Transverse colon (tissue), 4 donors: ENCODE results near the gene PERP. TPM values are rescaled to one million over a fixed set of nuclear protein-coding genes. Genes with fewer than 3 reads are reported as not detected.

Source experiments
- DNase-seq: peaks from one replicate; pipeline ENCODE4 v3.0.0-alpha.2; 2019
- H3K27ac ChIP-seq, 4 donors: fragments of 200-600 bp; sonication (generic); 2 replicates each; pipeline ENCODE4 v1.5.1; 2016 to 2018; ENCODE audit warnings: inconsistent platforms in 4 of 4
- H3K27me3 ChIP-seq: fragments of 200-600 bp; sonication (generic); 2 replicates; pipeline ENCODE4 v1.5.1; 2017; ENCODE audit warnings: inconsistent platforms
- H3K36me3 ChIP-seq, 4 donors: fragments of 200-600 bp; sonication (generic); 2 replicates each; pipeline ENCODE4 v1.5.1; 2017 to 2019; ENCODE audit warnings: inconsistent platforms in 4 of 4
- H3K4me1 ChIP-seq, 4 donors: fragments of 200-600 bp; sonication (generic); 2 replicates each; pipeline ENCODE4 v1.5.1; 2017 to 2020; ENCODE audit warnings: inconsistent platforms in 4 of 4
- H3K4me3 ChIP-seq, 4 donors: fragments of 200-600 bp; sonication (generic); 1 replicate in 1 of 4; 2 replicates in 3 of 4; pipeline versions ENCODE4 v1.5.1 to v1.6.1; 2017 to 2019; ENCODE audit warnings: inconsistent platforms in 4 of 4
- H3K9me3 ChIP-seq, 2 donors: fragments of 200-600 bp; sonication (generic); 2 replicates each; pipeline ENCODE4 v1.5.1; 2017 to 2019; ENCODE audit warnings: inconsistent platforms in 2 of 2
- CTCF ChIP-seq, 5 experiments: fragments of 200-600 bp in 3 of 5; fragments of 450-650 bp in 2 of 5; sonication (generic) in 3 of 5; IDR thresholded peaks; 1 replicate in 2 of 5; 2 replicates in 3 of 5; pipeline ENCODE4 v1.5.1; 2016 to 2017; ENCODE audit warnings: antibody characterized with exemption in 5 of 5, inconsistent platforms in 3 of 5, mild to moderate bottlenecking in 2 of 5, moderate library complexity in 1 of 5
- EP300 ChIP-seq: sonication (generic); formaldehyde crosslinking; IDR thresholded peaks from one replicate; pipeline ENCODE4 v1.6.1; 2017; ENCODE audit warnings: antibody characterized with exemption, low read depth
- POLR2A ChIP-seq: fragments of 450-650 bp; IDR thresholded peaks from one replicate; pipeline ENCODE4 v1.6.1; 2016; ENCODE audit warnings: antibody characterized with exemption, mild to moderate bottlenecking, moderate library complexity
- POLR2AphosphoS5 ChIP-seq, 3 donors: sonication (generic); formaldehyde crosslinking; IDR thresholded peaks; one replicate each; pipeline ENCODE4 v1.6.1; 2016; ENCODE audit warnings: antibody characterized with exemption in 3 of 3
- WGBS, 2 donors: methylation state at CpG; one replicate each; pipeline ENCODE4 v1.1.5; 2018; ENCODE audit warnings: low coverage in 1 of 2; 5-methylcytosine and 5-hydroxymethylcytosine counted together
- in situ Hi-C, 4 donors: fragments of 200-750 bp; cut with MboI; loops; one replicate each; pipeline versions ENCODE4 v1.15.0 to v1.15.1; 2017; ENCODE audit warnings: low sequenced_read_pairs in 3 of 4, low pct_ligation_motif_present in 1 of 4, low pct_unique_long_range_greater_than_20kb in 1 of 4
- intact Hi-C: fragments of 100-400 bp; cut with DNase I; formaldehyde crosslinking; loops from one replicate; pipeline ENCODE4 v1.15.1; 2023; ENCODE audit warnings: low total_unique reads
- total RNA-seq, 4 donors: library from RNA; depleted of rRNA; stranded (reverse); fragments of >200 nt; gene quantifications; one replicate each; pipeline ENCODE4 v1.1.0, GENCODE V29; 2016

PERP gene
- total RNA-seq, 4 donors from 2014 or later, result 18.1 to 73.0 (median 55.5) TPM

- 75 to 80% methylated on average over 3 to 5 of the region's 5 CpGs for WGBS, 2 donors
- Histone ChIP-seq H3K27me3 (no peaks in the 10 kb centered on the region), H3K9me3 (no peaks in the 10 kb centered on the region), H3K4me1 (peaks cover 6 to 22% (median 9%) of the 10 kb centered on the region in 4 donors), H3K36me3 (peaks cover 0 to 4% (median 0%) of the 10 kb centered on the region in 4 donors), H3K27ac (peak overlapping the region in 1 of 4 donors; percentile 33), H3K4me3 (no peak overlapping the region)
- in situ Hi-C loops, result no loop called here
- no peak for TF ChIP-seq POLR2AphosphoS5 (IDR thresholded peaks at IDR 0.05)
- no peak for TF ChIP-seq CTCF (IDR thresholded peaks at IDR 0.05)
- TF ChIP-seq EP300, result no peak
- no peak for TF ChIP-seq POLR2A
- intact Hi-C loops, result no loop called here
- no peak for DNase-seq
Measured at GRCh38 chr6:138087593-138088325, 19.5 kb downstream of the PERP start.

- H3K4me3 ChIP-seq, result no peak overlapping the region
- TF ChIP-seq POLR2A, result no peak
- TF ChIP-seq CTCF (IDR thresholded peaks at IDR 0.05), result no peak
- TF ChIP-seq POLR2AphosphoS5 (IDR thresholded peaks at IDR 0.05), result no peak
- TF ChIP-seq EP300, result no peak
- intact Hi-C loops, result no loop called here
- peaks cover 6 to 22% (median 9%) of the 10 kb centered on the region in 4 donors for H3K4me1 ChIP-seq
- no peak overlapping the region for H3K27ac ChIP-seq
- peaks cover 0 to 4% (median 0%) of the 10 kb centered on the region in 4 donors for H3K36me3 ChIP-seq
- WGBS, 2 donors, result 51 to 52% methylated on average over 5 of the region's 5 CpGs
- DNase-seq, result no peak
- in situ Hi-C loops, result no loop called here
- no peaks in the 10 kb centered on the region for H3K27me3 ChIP-seq
- no peaks in the 10 kb centered on the region for H3K9me3 ChIP-seq
Measured at GRCh38 chr6:138086573-138087196, 20.5 kb downstream of the PERP start.

DNA sequence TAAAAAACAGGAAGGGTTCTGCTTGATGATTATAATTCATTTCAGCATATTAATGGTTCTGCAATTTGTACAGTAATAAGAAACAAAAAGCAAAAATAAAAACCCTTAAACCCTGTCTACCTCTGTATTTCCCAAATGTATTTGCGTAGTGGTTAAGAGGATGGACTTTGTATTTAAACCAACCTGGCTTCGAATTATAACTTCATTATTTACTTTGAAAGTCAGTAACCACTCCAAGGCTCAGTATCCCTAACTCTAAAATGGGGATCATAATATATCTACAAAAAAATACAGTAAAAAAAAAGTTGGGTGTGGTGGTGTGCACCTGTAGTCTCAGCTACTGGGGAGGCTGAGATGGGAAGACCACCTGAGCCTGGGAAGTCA, 21.4 kb downstream of the PERP start:
- 62 to 65% methylated on average over 2 of the region's 2 CpGs for WGBS, 2 donors
- H3K4me1 ChIP-seq, result peaks cover 6 to 22% (median 9%) of the 10 kb centered on the region in 4 donors
- no peak overlapping the region for H3K27ac ChIP-seq
- no peaks in the 10 kb centered on the region for H3K27me3 ChIP-seq
- in situ Hi-C loops, result no loop called here
- peaks cover 0 to 3% (median 0%) of the 10 kb centered on the region in 4 donors for H3K36me3 ChIP-seq
- intact Hi-C loops, result no loop called here
- no peak overlapping the region for H3K4me3 ChIP-seq
- no peak for TF ChIP-seq POLR2AphosphoS5 (IDR thresholded peaks at IDR 0.05)
- TF ChIP-seq CTCF (IDR thresholded peaks at IDR 0.05), result no peak
- no peaks in the 10 kb centered on the region for H3K9me3 ChIP-seq
- no peak for DNase-seq

DNA sequence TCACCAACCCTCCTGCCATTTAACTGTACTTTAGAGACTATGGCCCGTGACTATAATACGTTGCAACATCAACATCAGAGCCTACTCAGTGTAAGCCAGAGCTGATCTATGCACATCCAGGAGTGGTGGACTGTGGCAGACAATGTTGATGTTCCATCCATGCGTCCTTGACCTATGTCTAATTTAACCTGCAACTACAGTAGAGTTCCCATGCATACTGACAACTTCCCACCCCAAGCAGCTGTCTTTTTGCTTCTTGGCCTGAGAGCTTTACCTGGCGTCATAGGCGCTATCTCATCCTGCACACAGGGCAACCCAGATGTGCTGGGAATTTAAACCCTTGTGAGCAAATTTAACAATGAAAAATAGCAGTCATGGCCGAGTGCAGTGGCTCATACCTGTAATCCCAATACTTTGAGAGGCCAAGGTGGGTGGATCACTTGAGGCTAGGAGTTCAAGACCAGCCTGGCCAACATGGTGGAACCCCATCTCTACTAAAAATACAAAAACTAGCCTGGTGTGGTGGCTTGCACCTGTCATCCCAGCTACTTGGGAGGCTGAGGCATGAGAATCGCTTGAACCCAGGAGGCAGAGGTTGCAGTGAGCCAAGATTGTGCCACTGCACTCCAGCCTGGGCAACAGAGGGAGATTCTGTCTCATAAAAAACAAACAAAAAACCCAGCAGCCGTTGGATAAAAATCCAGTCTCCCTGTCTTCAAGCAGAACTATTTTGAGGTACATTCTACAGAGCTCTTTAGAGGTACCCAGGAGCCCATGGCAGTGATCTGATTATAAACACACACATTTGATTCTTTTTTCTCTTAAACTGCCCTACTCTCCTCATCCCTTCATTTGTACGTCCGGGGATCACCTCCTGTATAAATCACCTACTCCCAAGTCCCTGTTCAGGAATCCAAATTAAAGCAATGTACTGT, 22.0 kb downstream of the PERP start:
- Histone ChIP-seq H3K36me3 (no peaks in the 10 kb centered on the region), H3K27ac (no peak overlapping the region), H3K4me1 (peaks cover 6 to 22% (median 9%) of the 10 kb centered on the region in 4 donors), H3K27me3 (no peaks in the 10 kb centered on the region), H3K9me3 (peaks cover 0 to 4% of the 10 kb centered on the region in 2 donors), H3K4me3 (no peak overlapping the region)
- in situ Hi-C loops (no loop called here), intact Hi-C loops (no loop called here)
- TF ChIP-seq EP300 (no peak), CTCF (IDR thresholded peaks at IDR 0.05) (no peak), POLR2A (no peak)
- DNase-seq, result no peak
- 80 to 86% methylated on average over 4 to 10 of the region's 10 CpGs for WGBS, 2 donors
